ENCODE measurements around the gene MTF2. TPM values are rescaled to one million over a fixed set of nuclear protein-coding genes. Genes with fewer than 3 reads are reported as not detected.
A peak's percentile ranks its signal among the peaks of the same experiment; 100 is the strongest.

Gene MTF2
- total and polyA plus RNA-seq, 12 donors: 3.9 to 14.0 (median 8.3) TPM

DNA sequence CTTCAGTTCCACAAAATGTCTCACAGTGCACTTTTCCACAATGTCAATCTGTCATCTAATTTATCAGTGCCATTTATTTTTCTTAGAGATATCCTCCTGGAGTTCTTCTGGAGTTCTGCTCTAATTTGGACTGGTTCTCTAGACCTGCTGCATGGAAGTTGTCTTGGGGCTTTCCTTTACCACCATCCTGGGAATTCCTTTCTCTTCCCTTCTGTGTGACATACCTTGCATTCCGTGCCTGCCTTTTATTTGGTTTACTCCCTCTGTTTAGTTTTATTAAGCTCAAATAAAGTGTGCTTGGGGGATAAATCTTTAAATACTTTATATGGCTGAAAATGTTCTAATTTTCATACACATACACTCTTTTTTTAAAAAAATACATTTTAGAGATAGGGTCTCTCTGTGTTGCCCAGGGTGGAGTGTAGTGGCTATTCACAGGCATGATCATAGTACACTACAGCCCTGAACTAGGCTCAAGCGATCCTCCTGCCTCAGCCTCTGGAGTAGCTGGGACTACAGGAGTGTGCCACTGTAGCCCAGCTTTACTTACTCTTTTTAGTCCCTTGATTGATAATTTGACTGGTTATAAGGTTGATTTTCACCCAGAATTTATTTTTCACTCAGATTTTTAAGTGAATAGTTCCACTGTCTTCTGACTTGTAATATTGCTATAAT lies 14.4 kb downstream of the MTF2 start:
- no peaks in the 10 kb centered on the region for H3K27me3 ChIP-seq
- H3K27ac ChIP-seq: no peak overlapping the region
- TF ChIP-seq CTCF (IDR thresholded peaks at IDR 0.05): no peak
- no peak for ATAC-seq
- 88 to 91% methylated on average over 2 of the region's 2 CpGs for WGBS, 2 donors
- no peaks in the 10 kb centered on the region for H3K9me3 ChIP-seq
- H3K4me1 ChIP-seq: peaks cover 0 to 11% (median 4%) of the 10 kb centered on the region in 9 donors
- intact Hi-C loops (cut with DNase I): no loop called here
- peaks cover 0 to 6% (median 0%) of the 10 kb centered on the region in 9 donors for H3K36me3 ChIP-seq
- no peak for DNase-seq
- H3K4me3 ChIP-seq: no peak overlapping the region

DNA sequence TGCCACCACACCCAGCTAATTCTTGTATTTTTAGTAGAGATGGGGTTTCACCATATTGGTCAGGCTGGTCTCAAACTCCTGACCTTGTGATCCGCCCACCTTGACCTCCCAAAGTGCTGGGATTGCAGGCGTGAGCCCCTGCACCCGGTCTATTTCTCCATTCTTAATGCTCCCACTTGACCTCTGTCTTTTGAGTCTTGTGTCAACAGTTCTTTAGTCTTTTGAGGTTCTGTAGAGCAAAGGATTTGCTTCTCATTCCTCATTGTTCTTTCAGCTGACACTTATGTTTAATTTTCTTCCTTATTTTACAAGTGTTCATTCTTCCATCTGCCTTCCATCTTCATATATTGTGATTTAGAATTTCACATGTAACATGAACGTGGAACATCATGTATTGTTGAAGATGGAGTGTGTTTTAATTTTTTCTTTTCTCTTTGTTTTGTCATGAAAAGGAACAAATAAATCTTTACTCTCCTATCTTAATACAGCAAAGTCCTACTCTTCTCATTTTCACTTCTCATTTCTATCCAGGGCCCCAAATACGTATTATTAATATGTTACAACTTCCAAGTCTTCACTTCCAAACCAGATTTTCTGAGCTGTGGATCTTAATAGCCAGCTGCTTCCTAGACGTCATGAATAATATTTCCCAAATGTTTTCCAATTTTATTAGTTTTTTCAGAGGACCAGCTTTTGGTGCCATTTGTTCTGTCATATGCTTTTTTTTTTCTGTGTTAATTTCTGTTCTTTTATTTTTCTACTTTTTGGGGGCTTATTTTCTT lies 16.9 kb downstream of the MTF2 start:
- TF ChIP-seq CTCF (IDR thresholded peaks at IDR 0.05): no peak

DNA sequence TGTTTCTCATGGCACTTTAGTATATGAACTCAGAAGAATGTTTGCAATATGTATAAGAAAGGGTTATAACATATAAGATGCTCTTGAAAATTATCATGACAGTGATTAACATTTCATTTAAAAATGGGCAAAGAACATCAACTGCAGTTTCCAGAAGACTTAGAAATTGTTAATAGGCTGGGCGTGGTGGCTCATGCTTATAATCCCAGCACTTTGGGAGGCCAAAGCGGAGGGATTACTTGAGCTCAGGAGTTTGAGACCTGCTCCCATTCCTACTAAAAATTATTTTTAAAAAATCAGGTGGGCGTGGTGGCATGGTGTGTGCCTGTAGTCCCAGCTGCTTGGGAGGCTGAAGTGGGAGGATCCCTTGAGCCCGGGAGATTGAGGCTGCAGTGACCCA lies 23.1 kb downstream of the MTF2 start:
- peaks cover 0 to 15% (median 0%) of the 10 kb centered on the region in 9 donors for H3K4me1 ChIP-seq

More for the DNA sequence above, 16.9 kb downstream of the MTF2 start:
- ATAC-seq (no peak), DNase-seq (no peak)
- Histone ChIP-seq H3K4me1 (peaks cover 0 to 21% (median 0%) of the 10 kb centered on the region in 9 donors), H3K36me3 (no peaks in the 10 kb centered on the region), H3K4me3 (no peak overlapping the region), H3K27me3 (no peaks in the 10 kb centered on the region), H3K27ac (peak overlapping the region in 1 of 10 donors; percentile 29), H3K9me3 (no peaks in the 10 kb centered on the region)
- intact Hi-C loops (cut with DNase I): no loop called here
- 84 to 86% methylated on average over 6 of the region's 6 CpGs for whole genome bisulfite sequencing, 2 donors

More for the DNA sequence above, 23.1 kb downstream of the MTF2 start:
- 96 to 98% methylated on average over 4 of the region's 4 CpGs for WGBS, 2 donors
- intact Hi-C loops (cut with DNase I): no loop called here
- Histone ChIP-seq H3K27ac (no peak overlapping the region), H3K4me3 (no peak overlapping the region), H3K9me3 (peaks cover 0 to 9% (median under 1%) of the 10 kb centered on the region in 11 donors), H3K36me3 (peaks cover 0 to 30% (median 0%) of the 10 kb centered on the region in 9 donors), H3K27me3 (no peaks in the 10 kb centered on the region)
- ATAC-seq: no peak
- no peak for TF ChIP-seq CTCF (IDR thresholded peaks at IDR 0.05)
- DNase-seq: no peak

Measured in heart right ventricle (tissue), 16 donors.